ENCODE measurements around the gene TAF5L.

The TAF5L gene

DNA sequence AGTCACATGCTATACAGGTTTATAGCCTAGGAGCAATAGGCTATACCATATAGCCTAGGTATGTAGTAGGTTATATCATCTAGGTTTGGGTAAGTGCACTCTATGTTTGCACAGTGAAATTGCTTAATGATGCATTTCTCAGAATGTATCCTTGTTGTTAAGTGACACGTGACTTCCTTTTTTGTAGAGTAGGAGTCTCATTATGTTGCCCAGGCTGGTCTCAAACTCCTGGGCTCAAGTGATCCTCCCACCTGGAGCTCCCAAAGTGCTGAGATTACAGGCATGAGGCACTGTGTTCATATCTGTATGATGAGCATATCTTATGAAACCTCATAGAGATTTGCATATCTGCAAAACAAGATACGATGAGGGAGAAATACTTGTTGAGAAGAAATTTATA is 53.6 kb downstream of the TAF5L start:
- H3K9ac ChIP-seq (ENCODE audit: low read length), result no peak overlapping the region
- no peak overlapping the region for H2AFZ ChIP-seq (ENCODE audit: low read length)
- H3K79me2 ChIP-seq (ENCODE audit: insufficient read depth, low read length), result no peaks in the 10 kb centered on the region
- H4K20me1 ChIP-seq (ENCODE audit: insufficient read depth, low read length), result no peaks in the 10 kb centered on the region
- no peaks in the 10 kb centered on the region for H3K36me3 ChIP-seq (ENCODE audit: insufficient read depth, low read length)
- peaks cover 13% of the 10 kb centered on the region for H3K4me1 ChIP-seq (ENCODE audit: insufficient read depth, low read length, severe bottlenecking)
- no peaks in the 10 kb centered on the region for H3K9me3 ChIP-seq (ENCODE audit: low read length)
- no peaks in the 10 kb centered on the region for H3F3A ChIP-seq (ENCODE audit: insufficient read depth, low read length)
- no peak overlapping the region for H3K27ac ChIP-seq (ENCODE audit: low read depth, low read length, poor library complexity, severe bottlenecking)
- no peaks in the 10 kb centered on the region for H3K9me2 ChIP-seq (ENCODE audit: low read depth, low read length)
- no peak overlapping the region for H3K4me3 ChIP-seq (ENCODE audit: low read depth, low read length, poor library complexity, severe bottlenecking)
- H3K4me2 ChIP-seq (ENCODE audit: low read length), result no peak overlapping the region
- H3K27me3 ChIP-seq (ENCODE audit: insufficient read depth, low read length), result no peaks in the 10 kb centered on the region
- TF ChIP-seq, protein P1, sequence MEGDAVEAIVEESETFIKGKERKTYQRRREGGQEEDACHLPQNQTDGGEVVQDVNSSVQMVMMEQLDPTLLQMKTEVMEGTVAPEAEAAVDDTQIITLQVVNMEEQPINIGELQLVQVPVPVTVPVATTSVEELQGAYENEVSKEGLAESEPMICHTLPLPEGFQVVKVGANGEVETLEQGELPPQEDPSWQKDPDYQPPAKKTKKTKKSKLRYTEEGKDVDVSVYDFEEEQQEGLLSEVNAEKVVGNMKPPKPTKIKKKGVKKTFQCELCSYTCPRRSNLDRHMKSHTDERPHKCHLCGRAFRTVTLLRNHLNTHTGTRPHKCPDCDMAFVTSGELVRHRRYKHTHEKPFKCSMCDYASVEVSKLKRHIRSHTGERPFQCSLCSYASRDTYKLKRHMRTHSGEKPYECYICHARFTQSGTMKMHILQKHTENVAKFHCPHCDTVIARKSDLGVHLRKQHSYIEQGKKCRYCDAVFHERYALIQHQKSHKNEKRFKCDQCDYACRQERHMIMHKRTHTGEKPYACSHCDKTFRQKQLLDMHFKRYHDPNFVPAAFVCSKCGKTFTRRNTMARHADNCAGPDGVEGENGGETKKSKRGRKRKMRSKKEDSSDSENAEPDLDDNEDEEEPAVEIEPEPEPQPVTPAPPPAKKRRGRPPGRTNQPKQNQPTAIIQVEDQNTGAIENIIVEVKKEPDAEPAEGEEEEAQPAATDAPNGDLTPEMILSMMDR (IDR thresholded peaks at IDR 0.05; ENCODE audit: low read length), result no peak
- no peak for TF ChIP-seq EZH2 (IDR thresholded peaks at IDR 0.05; ENCODE audit: borderline replicate concordance, low read length)

DNA sequence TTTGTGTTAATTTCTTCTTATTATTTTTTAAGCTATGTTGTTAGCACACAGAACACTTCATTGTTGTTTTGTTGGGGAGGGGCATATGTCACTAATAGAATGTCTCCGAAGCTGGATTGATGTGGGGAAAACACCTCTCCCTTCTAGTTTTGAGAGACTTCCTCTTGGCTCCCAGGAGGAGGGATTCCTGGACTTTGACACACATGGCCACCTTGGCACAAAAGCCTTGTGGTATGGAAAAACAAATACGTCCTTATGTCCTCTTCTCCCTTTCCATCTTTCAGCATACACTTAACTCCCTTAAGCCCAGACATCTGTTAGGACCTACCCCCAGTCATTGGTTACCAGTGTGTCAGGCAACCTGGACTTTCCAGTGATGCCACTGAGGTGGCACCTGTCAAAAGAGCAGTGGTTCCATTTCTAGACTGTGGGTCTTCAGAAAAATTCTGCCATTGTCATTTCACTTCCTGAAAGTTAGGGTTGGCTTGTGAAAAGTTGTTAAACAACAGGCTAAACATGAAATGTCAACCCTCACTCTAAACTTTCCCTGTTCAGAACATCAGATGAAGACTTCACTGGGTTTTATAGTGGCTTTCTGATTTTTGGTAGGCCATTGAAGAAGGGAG is 54.9 kb downstream of the TAF5L start:
- no peaks in the 10 kb centered on the region for H3F3A ChIP-seq (ENCODE audit: insufficient read depth, low read length)
- H3K9me2 ChIP-seq (ENCODE audit: low read depth, low read length), result no peaks in the 10 kb centered on the region
- H3K27me3 ChIP-seq (ENCODE audit: insufficient read depth, low read length), result no peaks in the 10 kb centered on the region
- H3K4me2 ChIP-seq (ENCODE audit: low read length), result no peak overlapping the region
- H2AFZ ChIP-seq (ENCODE audit: low read length), result no peak overlapping the region
- H3K4me1 ChIP-seq (ENCODE audit: insufficient read depth, low read length, severe bottlenecking), result peaks cover 13% of the 10 kb centered on the region
- no peak overlapping the region for H3K9ac ChIP-seq (ENCODE audit: low read length)
- H3K36me3 ChIP-seq (ENCODE audit: insufficient read depth, low read length), result no peaks in the 10 kb centered on the region
- H3K27ac ChIP-seq (ENCODE audit: low read depth, low read length, poor library complexity, severe bottlenecking), result no peak overlapping the region
- TF ChIP-seq, protein P1 (IDR thresholded peaks at IDR 0.05; ENCODE audit: low read length), result no peak
- no peak for TF ChIP-seq EZH2 (IDR thresholded peaks at IDR 0.05; ENCODE audit: borderline replicate concordance, low read length)
- H3K79me2 ChIP-seq (ENCODE audit: insufficient read depth, low read length), result no peaks in the 10 kb centered on the region
- H4K20me1 ChIP-seq (ENCODE audit: insufficient read depth, low read length), result no peaks in the 10 kb centered on the region
- H3K9me3 ChIP-seq (ENCODE audit: low read length), result no peaks in the 10 kb centered on the region
- H3K4me3 ChIP-seq (ENCODE audit: low read depth, low read length, poor library complexity, severe bottlenecking), result no peak overlapping the region

- H3K36me3 ChIP-seq (ENCODE audit: insufficient read depth, low read length), result no peaks in the 10 kb centered on the region
- no peaks in the 10 kb centered on the region for H3K9me2 ChIP-seq (ENCODE audit: low read depth, low read length)
- TF ChIP-seq, protein P1 (IDR thresholded peaks at IDR 0.05; ENCODE audit: low read length), result no peak
- TF ChIP-seq EZH2 (IDR thresholded peaks at IDR 0.05; ENCODE audit: borderline replicate concordance, low read length), result no peak
- no peak overlapping the region for H3K9ac ChIP-seq (ENCODE audit: low read length)
- no peaks in the 10 kb centered on the region for H4K20me1 ChIP-seq (ENCODE audit: insufficient read depth, low read length)
- no peak overlapping the region for H2AFZ ChIP-seq (ENCODE audit: low read length)
- peaks cover 13% of the 10 kb centered on the region for H3K4me1 ChIP-seq (ENCODE audit: insufficient read depth, low read length, severe bottlenecking)
- no peaks in the 10 kb centered on the region for H3K79me2 ChIP-seq (ENCODE audit: insufficient read depth, low read length)
- no peak overlapping the region for H3K4me2 ChIP-seq (ENCODE audit: low read length)
- H3K27me3 ChIP-seq (ENCODE audit: insufficient read depth, low read length), result no peaks in the 10 kb centered on the region
- no peaks in the 10 kb centered on the region for H3F3A ChIP-seq (ENCODE audit: insufficient read depth, low read length)
- no peaks in the 10 kb centered on the region for H3K9me3 ChIP-seq (ENCODE audit: low read length)
- no peak overlapping the region for H3K27ac ChIP-seq (ENCODE audit: low read depth, low read length, poor library complexity, severe bottlenecking)
- no peak overlapping the region for H3K4me3 ChIP-seq (ENCODE audit: low read depth, low read length, poor library complexity, severe bottlenecking)
Measured at GRCh38 chr1:229570305-229570704, 55.6 kb downstream of the TAF5L start.
